ENCODE data around the gene CHRNA9.

CHRNA9 gene

DNA sequence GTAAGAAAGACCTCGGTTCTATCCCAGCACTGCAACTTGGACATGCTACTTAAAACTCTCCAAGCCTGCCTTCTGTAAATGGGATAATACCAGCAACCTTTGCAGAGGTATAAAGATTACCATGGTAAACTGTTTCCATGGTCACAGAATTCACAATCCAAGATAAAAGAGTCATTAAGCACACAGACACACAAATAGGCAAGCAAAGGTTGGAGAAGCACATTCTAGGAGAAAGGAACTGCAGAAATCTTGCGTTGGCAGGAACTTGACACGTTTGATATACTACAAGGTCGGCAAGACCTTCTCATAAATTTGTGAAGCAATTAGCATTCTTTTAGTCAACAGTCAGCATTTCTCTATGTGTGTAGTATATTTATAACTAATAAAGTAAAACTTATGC lies 12.3 kb upstream of the CHRNA9 start:
- no peak for ATAC-seq
- H3K27me3 Mint-ChIP-seq: no peaks in the 10 kb centered on the region

DNA sequence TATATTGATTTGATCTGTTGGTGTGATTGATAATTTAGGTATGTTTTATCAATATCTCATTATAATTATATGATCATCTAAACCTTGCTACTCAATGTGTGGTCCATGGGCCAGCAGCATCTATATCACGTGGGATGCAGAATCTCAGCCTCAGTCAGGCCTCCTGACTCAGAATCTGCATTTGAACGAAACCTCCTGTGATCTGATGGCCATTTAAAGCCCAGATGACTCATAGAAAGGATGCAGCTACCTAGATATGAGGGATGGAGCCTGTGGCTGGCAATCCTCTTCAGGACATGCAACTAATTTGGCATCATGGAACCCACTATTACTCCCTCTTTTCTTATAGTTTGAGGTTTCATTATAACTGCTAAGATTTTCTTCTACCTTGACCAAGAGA lies 11.3 kb upstream of the CHRNA9 start:
- no peaks in the 10 kb centered on the region for H3K9me3 Mint-ChIP-seq
- no peaks in the 10 kb centered on the region for H3K27me3 Mint-ChIP-seq
- no peaks in the 10 kb centered on the region for H3K36me3 Mint-ChIP-seq
- H3K27ac Mint-ChIP-seq: no peak overlapping the region
- no peaks in the 10 kb centered on the region for H3K4me1 Mint-ChIP-seq
- no peak overlapping the region for H3K4me3 Mint-ChIP-seq
- ATAC-seq: no peak

More for the DNA sequence above, 12.3 kb upstream of the CHRNA9 start:
- Mint-ChIP-seq H3K27ac (no peak overlapping the region), H3K4me3 (no peak overlapping the region), H3K4me1 (no peaks in the 10 kb centered on the region), H3K36me3 (no peaks in the 10 kb centered on the region), H3K9me3 (no peaks in the 10 kb centered on the region)

GRCh38 chr4:40325406-40326019 lies 9.6 kb upstream of the CHRNA9 start:
- H3K36me3 Mint-ChIP-seq: no peaks in the 10 kb centered on the region
- H3K4me3 Mint-ChIP-seq: no peak overlapping the region
- ATAC-seq: peak; percentile 85
- H3K27me3 Mint-ChIP-seq: no peaks in the 10 kb centered on the region
- no peaks in the 10 kb centered on the region for H3K9me3 Mint-ChIP-seq
- H3K27ac Mint-ChIP-seq: no peak overlapping the region
- no peaks in the 10 kb centered on the region for H3K4me1 Mint-ChIP-seq

DNA sequence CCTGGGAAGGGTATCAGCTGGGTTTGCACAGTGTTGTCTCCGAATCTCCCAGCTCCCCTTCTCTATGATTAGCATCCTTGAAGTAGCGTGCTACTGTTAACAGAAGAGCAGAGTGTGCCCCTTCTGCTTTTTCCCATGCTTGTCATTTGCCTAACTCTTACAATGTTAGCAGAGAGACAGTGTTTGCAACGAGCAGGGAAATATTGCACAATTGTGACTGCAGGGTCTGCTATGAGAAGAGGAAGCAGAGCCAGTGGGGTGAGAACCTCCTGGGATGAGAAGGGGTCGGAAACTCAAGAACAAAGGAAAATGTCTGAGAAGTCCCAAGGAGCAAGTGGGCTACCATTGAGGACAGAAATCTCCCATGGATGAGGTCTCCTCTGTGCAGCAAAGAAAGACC lies 7.8 kb upstream of the CHRNA9 start:
- H3K27me3 Mint-ChIP-seq: no peaks in the 10 kb centered on the region
- no peak for ATAC-seq
- H3K4me1 Mint-ChIP-seq: no peaks in the 10 kb centered on the region
- no peaks in the 10 kb centered on the region for H3K36me3 Mint-ChIP-seq
- H3K27ac Mint-ChIP-seq: no peak overlapping the region
- H3K9me3 Mint-ChIP-seq: no peaks in the 10 kb centered on the region
- H3K4me3 Mint-ChIP-seq: no peak overlapping the region

- no peak overlapping the region for H3K27ac Mint-ChIP-seq
- ATAC-seq: no peak
- no peaks in the 10 kb centered on the region for H3K36me3 Mint-ChIP-seq
- H3K9me3 Mint-ChIP-seq: no peaks in the 10 kb centered on the region
- H3K4me1 Mint-ChIP-seq: no peaks in the 10 kb centered on the region
- no peak overlapping the region for H3K4me3 Mint-ChIP-seq
- no peaks in the 10 kb centered on the region for H3K27me3 Mint-ChIP-seq
Measured at GRCh38 chr4:40328383-40328782, 6.8 kb upstream of the CHRNA9 start.

DNA sequence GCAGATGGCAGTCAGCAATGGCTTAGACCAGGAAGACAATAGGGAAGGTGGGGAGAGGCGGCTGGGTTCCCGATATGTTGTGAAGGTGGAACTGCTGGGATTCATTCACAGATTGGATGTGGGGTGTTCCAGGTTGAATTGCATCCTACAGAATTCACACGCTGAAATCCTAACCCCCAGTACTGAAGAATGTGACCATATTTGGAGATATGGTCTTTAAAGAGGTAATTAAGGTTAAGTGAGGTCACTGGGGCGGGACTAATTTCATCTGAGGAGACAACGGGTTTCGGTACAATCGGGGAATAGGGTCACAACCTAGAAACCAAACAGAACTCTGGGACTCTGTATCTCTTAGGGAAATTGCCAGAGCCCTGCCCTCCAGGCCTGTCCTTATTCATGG lies 5.3 kb upstream of the CHRNA9 start:
- Mint-ChIP-seq H3K36me3 (no peaks in the 10 kb centered on the region), H3K27ac (peak overlapping the region; percentile 2), H3K9me3 (no peaks in the 10 kb centered on the region), H3K27me3 (no peaks in the 10 kb centered on the region), H3K4me1 (no peaks in the 10 kb centered on the region), H3K4me3 (no peak overlapping the region)
- ATAC-seq: no peak

GRCh38 chr4:40330536-40330935 lies 4.6 kb upstream of the CHRNA9 start:
- ATAC-seq: no peak
- H3K27me3 Mint-ChIP-seq: peaks cover under 1% of the 10 kb centered on the region
- H3K9me3 Mint-ChIP-seq: no peaks in the 10 kb centered on the region
- H3K27ac Mint-ChIP-seq: peak overlapping the region; percentile 2
- H3K4me3 Mint-ChIP-seq: no peak overlapping the region
- no peaks in the 10 kb centered on the region for H3K4me1 Mint-ChIP-seq
- no peaks in the 10 kb centered on the region for H3K36me3 Mint-ChIP-seq

DNA sequence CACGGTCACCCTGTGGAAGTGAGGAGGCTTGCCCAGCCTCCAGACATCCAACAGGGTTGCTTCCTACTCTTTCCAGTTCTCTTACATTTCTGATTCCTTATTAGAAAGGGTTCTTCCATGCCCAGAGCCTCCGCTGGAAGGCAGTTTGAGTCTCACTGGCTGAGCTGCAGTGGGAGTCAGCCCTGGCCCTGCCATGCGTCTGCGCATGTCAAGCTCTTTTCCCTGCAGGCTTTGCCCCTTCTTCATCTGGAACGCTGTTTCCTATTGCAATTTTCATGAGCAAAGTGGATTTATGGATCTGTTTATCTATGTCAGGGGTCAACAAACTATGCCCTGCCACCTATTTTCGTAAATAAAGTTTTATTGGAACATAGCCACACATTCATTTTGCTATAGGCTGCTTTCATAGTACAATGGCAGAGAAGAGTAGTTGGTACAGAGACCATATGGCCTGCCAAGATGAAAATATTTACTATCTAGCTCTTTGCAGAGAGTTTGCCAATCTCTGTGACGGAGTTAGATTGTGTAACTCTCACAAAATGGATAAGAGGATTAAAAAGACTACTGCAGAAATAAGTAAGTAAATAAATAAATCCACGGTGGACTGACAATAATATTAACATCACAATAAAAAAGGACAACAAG lies 3.9 kb upstream of the CHRNA9 start:
- Mint-ChIP-seq H3K4me3 (no peak overlapping the region), H3K36me3 (no peaks in the 10 kb centered on the region), H3K27me3 (peaks cover 6% of the 10 kb centered on the region), H3K4me1 (no peaks in the 10 kb centered on the region), H3K9me3 (no peaks in the 10 kb centered on the region), H3K27ac (no peak overlapping the region)
- ATAC-seq: no peak

- Mint-ChIP-seq H3K27me3 (peaks cover 6% of the 10 kb centered on the region), H3K9me3 (no peaks in the 10 kb centered on the region), H3K36me3 (no peaks in the 10 kb centered on the region), H3K27ac (no peak overlapping the region), H3K4me1 (no peaks in the 10 kb centered on the region), H3K4me3 (no peak overlapping the region)
- no peak for ATAC-seq
Measured at GRCh38 chr4:40331961-40332360, 3.2 kb upstream of the CHRNA9 start.

- Mint-ChIP-seq H3K4me3 (no peak overlapping the region), H3K27ac (no peak overlapping the region), H3K36me3 (no peaks in the 10 kb centered on the region), H3K27me3 (peaks cover 6% of the 10 kb centered on the region), H3K9me3 (no peaks in the 10 kb centered on the region), H3K4me1 (no peaks in the 10 kb centered on the region)
- ATAC-seq: no peak
Measured at GRCh38 chr4:40333921-40334352, 1.2 kb upstream of the CHRNA9 start.

DNA sequence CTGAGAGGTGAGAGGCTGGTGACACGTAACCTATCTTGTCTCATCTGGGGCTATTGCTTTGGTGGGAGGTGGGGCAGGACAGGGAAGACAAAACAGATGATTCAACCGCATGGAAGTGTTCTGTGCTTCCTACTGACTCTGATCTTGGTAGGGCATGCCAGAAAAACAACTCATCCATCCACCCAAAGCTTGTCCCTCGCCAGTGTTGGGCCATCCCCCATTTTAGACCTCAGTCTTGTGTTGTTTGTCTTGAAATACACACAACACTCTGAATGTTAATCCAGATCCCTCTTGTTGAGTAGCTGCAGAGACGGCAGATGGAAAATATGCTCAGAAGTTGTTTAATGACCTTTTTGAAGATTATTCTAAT lies 377 bp downstream of the CHRNA9 start:
- peaks cover 6% of the 10 kb centered on the region for H3K27me3 Mint-ChIP-seq
- no peaks in the 10 kb centered on the region for H3K36me3 Mint-ChIP-seq
- no peak for ATAC-seq
- no peaks in the 10 kb centered on the region for H3K9me3 Mint-ChIP-seq
- no peak overlapping the region for H3K27ac Mint-ChIP-seq
- H3K4me1 Mint-ChIP-seq: no peaks in the 10 kb centered on the region
- H3K4me3 Mint-ChIP-seq: no peak overlapping the region

- peaks cover 7% of the 10 kb centered on the region for H3K27me3 Mint-ChIP-seq
- H3K9me3 Mint-ChIP-seq: no peaks in the 10 kb centered on the region
- no peak overlapping the region for H3K4me3 Mint-ChIP-seq
- H3K36me3 Mint-ChIP-seq: no peaks in the 10 kb centered on the region
- no peak overlapping the region for H3K27ac Mint-ChIP-seq
- no peak for ATAC-seq
- no peaks in the 10 kb centered on the region for H3K4me1 Mint-ChIP-seq
Measured at GRCh38 chr4:40337051-40337450, 1.9 kb downstream of the CHRNA9 start.

GRCh38 chr4:40337523-40337922 lies 2.4 kb downstream of the CHRNA9 start:
- H3K27ac Mint-ChIP-seq: no peak overlapping the region
- peaks cover 12% of the 10 kb centered on the region for H3K27me3 Mint-ChIP-seq
- no peak overlapping the region for H3K4me3 Mint-ChIP-seq
- no peak for ATAC-seq
- H3K9me3 Mint-ChIP-seq: peaks cover 2% of the 10 kb centered on the region
- H3K36me3 Mint-ChIP-seq: peaks cover 3% of the 10 kb centered on the region
- H3K4me1 Mint-ChIP-seq: no peaks in the 10 kb centered on the region

DNA sequence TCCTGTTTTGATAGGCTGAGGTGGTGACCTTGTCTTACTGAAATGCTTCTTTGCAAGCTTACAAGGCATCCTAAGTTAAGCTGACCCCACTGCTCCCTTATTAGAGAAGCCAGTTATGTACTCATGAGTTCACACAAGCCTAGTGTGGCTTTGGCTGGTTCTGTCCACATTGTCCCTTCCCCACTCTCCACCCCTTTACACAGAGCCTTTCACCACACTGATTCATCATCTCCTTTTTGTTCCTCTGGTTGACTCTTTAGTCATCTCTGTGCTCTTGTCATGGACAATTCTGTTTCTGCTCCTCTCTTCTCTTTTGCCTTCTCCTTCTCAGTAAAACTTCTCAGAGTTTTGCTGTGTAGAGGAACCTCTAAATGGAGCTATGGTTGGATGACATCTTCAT lies 4.9 kb downstream of the CHRNA9 start:
- ATAC-seq: no peak
- H3K36me3 Mint-ChIP-seq: peaks cover 8% of the 10 kb centered on the region
- peaks cover 5% of the 10 kb centered on the region for H3K9me3 Mint-ChIP-seq
- no peaks in the 10 kb centered on the region for H3K4me1 Mint-ChIP-seq
- no peak overlapping the region for H3K27ac Mint-ChIP-seq
- H3K27me3 Mint-ChIP-seq: peaks cover 18% of the 10 kb centered on the region
- H3K4me3 Mint-ChIP-seq: no peak overlapping the region

DNA sequence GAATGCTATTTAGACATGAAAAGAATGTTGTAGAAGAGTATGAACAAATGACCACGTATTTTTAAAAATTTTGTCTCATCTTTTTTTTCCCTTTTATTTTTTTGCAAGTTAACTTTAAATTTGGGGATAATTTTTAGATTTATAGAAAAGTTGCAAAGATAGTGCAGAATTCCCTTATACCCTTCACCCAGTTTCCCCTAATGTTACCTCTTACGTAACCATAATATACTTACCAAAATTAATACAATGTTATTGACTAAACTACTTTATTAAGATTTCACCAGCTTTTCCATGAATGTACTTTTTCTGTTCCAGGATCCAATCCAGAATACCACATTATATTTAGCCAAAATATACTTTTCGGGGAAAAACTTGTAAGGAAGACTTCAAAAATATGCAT lies 12.3 kb downstream of the CHRNA9 start:
- Mint-ChIP-seq H3K36me3 (peaks cover 5% of the 10 kb centered on the region), H3K27ac (no peak overlapping the region), H3K4me3 (no peak overlapping the region), H3K27me3 (peaks cover 7% of the 10 kb centered on the region), H3K4me1 (no peaks in the 10 kb centered on the region), H3K9me3 (peaks cover 6% of the 10 kb centered on the region)
- ATAC-seq: no peak

GRCh38 chr4:40348000-40348399 lies 12.9 kb downstream of the CHRNA9 start:
- H3K4me3 Mint-ChIP-seq: no peak overlapping the region
- H3K9me3 Mint-ChIP-seq: peaks cover 2% of the 10 kb centered on the region
- H3K36me3 Mint-ChIP-seq: no peaks in the 10 kb centered on the region
- no peaks in the 10 kb centered on the region for H3K4me1 Mint-ChIP-seq
- no peak for ATAC-seq
- peaks cover 1% of the 10 kb centered on the region for H3K27me3 Mint-ChIP-seq
- no peak overlapping the region for H3K27ac Mint-ChIP-seq

Data from stimulated activated memory B cell treated with anti-CD40 and anti-IgM and Interleukin-4, amounts not matched to agents 10 μg/mL and 1 μg/mL and 100 μg/mL, for 72 hours (primary cell).